NOMO-1 treated with DMSO at 0.1 percent for 48 hours (cell line): Measurements from ENCODE around the gene RARRES1.

Experiments
- DNase-seq: peaks from one replicate; lab custom pipeline; 2025; ENCODE audit not compliant: unreplicated experiment; lab: John Stamatoyannopoulos, UW

Gene RARRES1

GRCh38 chr3:158735296-158736033 is 3.2 kb upstream of the RARRES1 start:
- no peak for DNase-seq

GRCh38 chr3:158733656-158734055 is 1.4 kb upstream of the RARRES1 start:
- DNase-seq: no peak

GRCh38 chr3:158732856-158733200 is 571 bp upstream of the RARRES1 start:
- no peak for DNase-seq

GRCh38 chr3:158731486-158731885 is 771 bp downstream of the RARRES1 start:
- no peak for DNase-seq

GRCh38 chr3:158728851-158729250 is 3.4 kb downstream of the RARRES1 start:
- DNase-seq: no peak

- no peak for DNase-seq
Measured at GRCh38 chr3:158728061-158728377, 4.2 kb downstream of the RARRES1 start.

GRCh38 chr3:158727206-158728060 is 4.8 kb downstream of the RARRES1 start:
- DNase-seq: peak; percentile 85

GRCh38 chr3:158725348-158726011 is 6.8 kb downstream of the RARRES1 start:
- DNase-seq: no peak

- DNase-seq: no peak
Measured at GRCh38 chr3:158723991-158724390, 8.3 kb downstream of the RARRES1 start.

- no peak for DNase-seq
Measured at GRCh38 chr3:158722108-158722507, 10.1 kb downstream of the RARRES1 start.

- DNase-seq: no peak
Measured at GRCh38 chr3:158718490-158719170, 13.6 kb downstream of the RARRES1 start.

- no peak for DNase-seq
Measured at GRCh38 chr3:158717576-158717975, 14.7 kb downstream of the RARRES1 start.

GRCh38 chr3:158713094-158713499 is 19.2 kb downstream of the RARRES1 start:
- no peak for DNase-seq

- DNase-seq: no peak
Measured at GRCh38 chr3:158712443-158712842, 19.8 kb downstream of the RARRES1 start.

GRCh38 chr3:158711886-158712285 is 20.4 kb downstream of the RARRES1 start:
- DNase-seq: no peak

GRCh38 chr3:158710601-158711000 is 21.7 kb downstream of the RARRES1 start:
- no peak for DNase-seq

- no peak for DNase-seq
Measured at GRCh38 chr3:158709666-158710083, 22.6 kb downstream of the RARRES1 start.

- no peak for DNase-seq
Measured at GRCh38 chr3:158703566-158703965, 28.7 kb downstream of the RARRES1 start.

- DNase-seq: no peak
Measured at GRCh38 chr3:158702815-158703481, 29.3 kb downstream of the RARRES1 start.

GRCh38 chr3:158701420-158702065 is 30.7 kb downstream of the RARRES1 start:
- no peak for DNase-seq
